ENCODE measurements around the gene NTS. TPM values are rescaled to one million over a fixed set of nuclear protein-coding genes. Genes with fewer than 3 reads are reported as not detected.

The NTS gene
- total RNA-seq, 1 experiment from 2014 or later = 5.1 TPM

GRCh38 chr12:85923767-85924331 lies 49.8 kb downstream of the NTS start:
- peak; percentile 91 for TF ChIP-seq CTCF (conservative IDR thresholded peaks at IDR 0.05)
- H3K9ac ChIP-seq (ENCODE audit: extremely low read depth, insufficient read length, low read length) = no peak overlapping the region
- H3K79me2 ChIP-seq (ENCODE audit: insufficient read depth, low read length) = no peaks in the 10 kb centered on the region
- no peak overlapping the region for H4K5ac ChIP-seq (ENCODE audit: insufficient read length, low read depth, low read length)
- no peak overlapping the region for H2BK12ac ChIP-seq (ENCODE audit: insufficient read length, low read depth, low read length)
- no peak overlapping the region for H3K14ac ChIP-seq (ENCODE audit: insufficient read depth, low read length)
- no peak overlapping the region for H2BK5ac ChIP-seq (ENCODE audit: insufficient read length, low read length)
- Mint-ChIP-seq H3K4me1 (peaks cover 0 to 7% of the 10 kb centered on the region in 2 experiments; a peak in 2 of 4 replicates), H3K27ac (0 out of 7 replicates have a peak overlapping the region, but pooled peaks of 1 of the 3 experiments have one; percentile 57), H3K4me3 (no peak overlapping the region), H3K36me3 (ENCODE audit: insufficient read depth in 1 of 3, low read depth in 3 of 3) (peaks cover 10 to 27% (median 21%) of the 10 kb centered on the region in 3 experiments), H3K9me3 (peaks cover 5 to 16% of the 10 kb centered on the region in 2 experiments), H3K27me3 (ENCODE audit: low read depth) (no peaks in the 10 kb centered on the region)
- no peaks in the 10 kb centered on the region for H3K4me1 ChIP-seq (ENCODE audit: insufficient read depth, low read length)
- no peaks in the 10 kb centered on the region for H3K27me3 ChIP-seq (ENCODE audit: insufficient read depth, low read length)
- 100% methylated on average over 1 of the region's 1 CpG for WGBS (ENCODE audit: extremely low coverage, insufficient read length, low lambda C conversion rate)
- no peak overlapping the region for H4K8ac ChIP-seq (replicated peaks; ENCODE audit: insufficient read length, low read depth, low read length)
- no peak overlapping the region for H3K27ac ChIP-seq (ENCODE audit: insufficient read length, low read depth, low read length)
- no peak overlapping the region for H3T11ph ChIP-seq (ENCODE audit: low read length)
- no peaks in the 10 kb centered on the region for H3K79me1 ChIP-seq (ENCODE audit: insufficient read depth, low read depth, low read length, poor library complexity, severe bottlenecking)
- no peak overlapping the region for H3K23ac ChIP-seq (ENCODE audit: insufficient read length, low read depth, low read length)
- H3K4me2 ChIP-seq (ENCODE audit: insufficient read depth, insufficient read length, low read length) = no peak overlapping the region
- no peak overlapping the region for H3K4ac ChIP-seq (ENCODE audit: low read depth, low read length)
- no peak overlapping the region for H3K18ac ChIP-seq (ENCODE audit: insufficient read length, low read depth, low read length)
- H3K9me3 ChIP-seq (ENCODE audit: control insufficient read depth, low read depth, low read length) = no peaks in the 10 kb centered on the region
- no peak overlapping the region for H2BK120ac ChIP-seq (ENCODE audit: low read depth, low read length, poor library complexity, severe bottlenecking)
- no peak for DNase-seq
- no peaks in the 10 kb centered on the region for H3K23me2 ChIP-seq (ENCODE audit: insufficient read length, low read depth, low read length, poor library complexity, severe bottlenecking)
- H4K20me1 ChIP-seq (ENCODE audit: control insufficient read depth, insufficient read depth, insufficient read length) = no peaks in the 10 kb centered on the region
- H2AFZ ChIP-seq (ENCODE audit: low read length) = no peak overlapping the region
- no peak overlapping the region for H3K56ac ChIP-seq (ENCODE audit: insufficient read length, low read depth, low read length)
- H2AK5ac ChIP-seq (ENCODE audit: insufficient read length, low read length) = no peak overlapping the region
- no peak overlapping the region for H4K91ac ChIP-seq (ENCODE audit: insufficient read length, low read depth, low read length)
- H2BK15ac ChIP-seq (ENCODE audit: low read depth, low read length) = no peak overlapping the region
- no peak overlapping the region for H2BK20ac ChIP-seq (ENCODE audit: low read depth, low read length, poor library complexity, severe bottlenecking)
